ENCODE data around the gene TC2N. TPM values are rescaled to one million over a fixed set of nuclear protein-coding genes. Genes with fewer than 3 reads are reported as not detected.

The TC2N gene
- total RNA-seq, 4 donors from 2014 or later = 3.2 to 11.9 (median 7.2) TPM

DNA sequence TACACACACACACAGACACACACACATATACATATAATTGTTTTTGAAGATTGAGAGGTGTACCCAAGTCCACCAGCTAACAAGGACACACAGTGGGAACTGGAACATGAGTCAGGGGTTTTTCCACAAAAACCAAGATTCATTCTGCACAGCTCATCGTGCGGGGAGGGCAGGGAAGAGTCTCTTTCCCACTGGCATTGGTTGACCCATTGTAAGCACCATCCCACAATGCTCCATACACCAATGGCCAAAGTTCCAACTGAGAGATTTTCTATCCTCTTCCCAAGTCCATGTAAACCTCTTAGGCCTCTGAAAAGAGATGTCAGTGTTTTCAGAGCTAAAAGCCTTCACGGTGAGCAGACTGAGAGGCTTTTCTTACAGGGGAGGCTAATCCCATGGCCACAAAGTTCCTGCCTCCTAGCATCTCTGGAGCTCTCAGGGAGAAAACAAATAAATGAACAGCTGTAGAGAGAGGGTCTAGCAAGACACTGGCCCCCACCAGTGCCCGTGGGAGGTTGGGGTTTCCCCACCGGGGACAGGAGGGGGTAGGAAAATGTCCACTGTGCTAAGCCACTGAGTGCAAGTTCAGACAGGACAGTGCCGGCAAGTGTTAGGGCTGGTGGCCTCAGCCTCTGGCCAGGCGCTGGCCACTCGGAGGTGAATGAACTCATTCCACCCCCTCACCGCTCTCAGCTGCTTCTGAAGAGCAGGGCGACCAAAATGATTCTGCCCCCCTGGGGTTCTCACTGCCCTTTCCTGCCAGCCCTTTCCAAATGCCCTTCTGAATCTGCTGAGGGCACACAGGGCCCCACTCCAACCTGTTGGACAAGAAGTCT, 21.5 kb upstream of the TC2N start:
- Histone ChIP-seq H3K4me1 (peaks cover 10% of the 10 kb centered on the region in 2 donors), H3K9me3 (no peaks in the 10 kb centered on the region), H3K36me3 (no peaks in the 10 kb centered on the region), H3K27ac (peak overlapping the region; percentile 49 to 64 (median 58)), H3K27me3 (peaks cover 0 to 6% (median 0%) of the 10 kb centered on the region in 3 donors), H3K4me3 (no peak overlapping the region)
- ATAC-seq (no peak), DNase-seq (no peak)
- intact Hi-C loops (cut with DNase I; ENCODE audit: low total_unique reads) = no loop called here
- TF ChIP-seq, protein P1, sequence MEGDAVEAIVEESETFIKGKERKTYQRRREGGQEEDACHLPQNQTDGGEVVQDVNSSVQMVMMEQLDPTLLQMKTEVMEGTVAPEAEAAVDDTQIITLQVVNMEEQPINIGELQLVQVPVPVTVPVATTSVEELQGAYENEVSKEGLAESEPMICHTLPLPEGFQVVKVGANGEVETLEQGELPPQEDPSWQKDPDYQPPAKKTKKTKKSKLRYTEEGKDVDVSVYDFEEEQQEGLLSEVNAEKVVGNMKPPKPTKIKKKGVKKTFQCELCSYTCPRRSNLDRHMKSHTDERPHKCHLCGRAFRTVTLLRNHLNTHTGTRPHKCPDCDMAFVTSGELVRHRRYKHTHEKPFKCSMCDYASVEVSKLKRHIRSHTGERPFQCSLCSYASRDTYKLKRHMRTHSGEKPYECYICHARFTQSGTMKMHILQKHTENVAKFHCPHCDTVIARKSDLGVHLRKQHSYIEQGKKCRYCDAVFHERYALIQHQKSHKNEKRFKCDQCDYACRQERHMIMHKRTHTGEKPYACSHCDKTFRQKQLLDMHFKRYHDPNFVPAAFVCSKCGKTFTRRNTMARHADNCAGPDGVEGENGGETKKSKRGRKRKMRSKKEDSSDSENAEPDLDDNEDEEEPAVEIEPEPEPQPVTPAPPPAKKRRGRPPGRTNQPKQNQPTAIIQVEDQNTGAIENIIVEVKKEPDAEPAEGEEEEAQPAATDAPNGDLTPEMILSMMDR (IDR thresholded peaks at IDR 0.05 in 4 of 5, conservative IDR thresholded peaks at IDR 0.05 in 1 of 5) = no peak
- no peak for TF ChIP-seq POLR2A (IDR thresholded peaks at IDR 0.05)
- in situ Hi-C loops (cut with MboI; ENCODE audit: low sequenced_read_pairs in 4 of 4) = no loop called here

DNA sequence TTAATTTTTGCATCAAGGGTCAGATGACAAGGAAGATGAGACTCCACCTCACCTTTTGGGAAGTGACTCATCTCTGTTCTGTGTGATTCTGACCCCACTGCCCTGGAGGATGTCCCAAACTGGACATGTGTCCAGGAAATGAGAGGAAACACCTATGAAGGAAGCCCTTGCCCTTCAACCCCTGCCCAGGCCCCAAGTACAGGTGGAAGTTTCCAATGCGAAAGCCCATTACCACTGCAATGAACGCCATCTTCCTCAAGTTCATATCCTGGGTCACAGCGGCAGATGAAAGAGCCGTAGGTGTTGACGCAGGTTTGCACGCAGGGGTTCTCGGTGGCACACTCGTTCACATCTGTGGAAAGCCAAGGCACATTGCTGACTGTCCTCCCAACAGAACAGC, 19.6 kb upstream of the TC2N start:
- intact Hi-C loops (cut with DNase I; ENCODE audit: low total_unique reads) = no loop called here
- no peak for TF ChIP-seq POLR2A (IDR thresholded peaks at IDR 0.05)
- TF ChIP-seq, protein P1 (IDR thresholded peaks at IDR 0.05 in 4 of 5, conservative IDR thresholded peaks at IDR 0.05 in 1 of 5) = no peak
- H3K36me3 ChIP-seq = no peaks in the 10 kb centered on the region
- H3K4me1 ChIP-seq = peaks cover 8 to 10% of the 10 kb centered on the region in 2 donors
- no peak for DNase-seq
- no peak overlapping the region for H3K4me3 ChIP-seq
- H3K27ac ChIP-seq = no peak overlapping the region
- H3K9me3 ChIP-seq = no peaks in the 10 kb centered on the region
- ATAC-seq = no peak
- peaks cover 0 to 5% (median 0%) of the 10 kb centered on the region in 3 donors for H3K27me3 ChIP-seq
- in situ Hi-C loops (cut with MboI; ENCODE audit: low sequenced_read_pairs in 4 of 4) = no loop called here

DNA sequence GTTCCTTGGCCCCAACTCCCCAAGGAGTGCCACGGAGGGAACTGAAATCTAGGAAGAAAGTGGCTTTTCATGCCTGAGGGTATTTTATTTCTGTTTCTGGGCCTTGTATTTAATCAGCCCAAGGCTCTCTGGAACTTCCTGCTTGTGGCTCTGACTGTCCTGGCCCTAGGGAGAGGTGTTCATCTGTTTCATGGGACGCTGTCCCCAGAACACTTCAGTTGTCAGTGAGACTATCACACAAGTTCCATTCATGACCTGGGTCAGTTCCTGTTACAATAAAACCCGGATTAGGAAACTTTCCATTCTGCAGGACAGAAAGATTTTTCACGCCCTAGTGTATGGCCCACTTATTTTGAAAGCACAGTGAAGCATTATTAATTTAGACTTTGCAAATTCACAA, 18.5 kb upstream of the TC2N start:
- intact Hi-C loops (cut with DNase I; ENCODE audit: low total_unique reads) = no loop called here
- H3K9me3 ChIP-seq = no peaks in the 10 kb centered on the region
- peaks cover 3 to 10% of the 10 kb centered on the region in 2 donors for H3K4me1 ChIP-seq
- in situ Hi-C loops (cut with MboI; ENCODE audit: low sequenced_read_pairs in 4 of 4) = no loop called here
- H3K36me3 ChIP-seq = no peaks in the 10 kb centered on the region
- DNase-seq = no peak
- H3K4me3 ChIP-seq = no peak overlapping the region
- H3K27ac ChIP-seq = peak overlapping the region; percentile 61 to 69 (median 66)
- no peak for ATAC-seq
- TF ChIP-seq, protein P1 (IDR thresholded peaks at IDR 0.05 in 4 of 5, conservative IDR thresholded peaks at IDR 0.05 in 1 of 5) = no peak
- TF ChIP-seq POLR2A (IDR thresholded peaks at IDR 0.05) = no peak
- H3K27me3 ChIP-seq = peaks cover 0 to 5% (median 0%) of the 10 kb centered on the region in 3 donors

DNA sequence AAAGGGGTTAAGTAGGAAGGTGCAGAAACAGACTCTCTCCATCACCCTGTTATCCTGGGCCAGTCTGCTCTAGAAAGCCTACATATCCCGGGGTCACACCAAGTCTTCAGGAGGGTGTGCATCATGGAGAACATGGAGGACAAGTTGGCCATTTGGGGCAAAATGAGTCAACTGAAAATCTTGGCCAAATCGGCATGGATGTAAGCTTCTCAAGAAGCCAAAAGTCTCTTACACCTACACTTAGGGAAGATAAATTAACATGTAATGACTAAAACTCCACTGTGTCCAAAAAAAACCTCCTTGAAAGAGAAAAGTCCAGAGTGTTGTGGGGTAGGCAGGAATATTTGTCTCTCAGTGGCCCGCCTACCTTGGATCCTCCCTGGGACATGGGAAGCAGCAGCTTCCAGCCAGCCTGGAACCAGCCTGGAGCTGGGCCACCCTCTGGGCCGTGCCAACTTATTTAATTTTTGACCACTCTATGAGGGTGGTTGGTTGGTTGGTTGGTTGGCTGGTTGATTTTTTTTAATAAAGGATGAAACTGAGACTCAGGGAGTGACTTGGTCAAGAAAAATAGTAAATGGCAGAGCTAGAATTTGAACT, 17.9 kb upstream of the TC2N start:
- DNase-seq (no peak), ATAC-seq (no peak)
- Histone ChIP-seq H3K4me1 (peaks cover 3 to 4% of the 10 kb centered on the region in 2 donors), H3K27me3 (peaks cover 0 to 5% (median 0%) of the 10 kb centered on the region in 3 donors), H3K36me3 (no peaks in the 10 kb centered on the region), H3K9me3 (no peaks in the 10 kb centered on the region), H3K4me3 (no peak overlapping the region), H3K27ac (peak overlapping the region; percentile 61 to 69 (median 66))
- intact Hi-C loops (cut with DNase I; ENCODE audit: low total_unique reads) (no loop called here), in situ Hi-C loops (cut with MboI; ENCODE audit: low sequenced_read_pairs in 4 of 4) (no loop called here)
- TF ChIP-seq, protein P1 (IDR thresholded peaks at IDR 0.05 in 4 of 5, conservative IDR thresholded peaks at IDR 0.05 in 1 of 5) = no peak
- no peak for TF ChIP-seq POLR2A (IDR thresholded peaks at IDR 0.05)
